Heart right ventricle (tissue), 16 donors: ENCODE measurements around the gene TNFAIP1. TPM values are rescaled to one million over a fixed set of nuclear protein-coding genes. Genes with fewer than 3 reads are reported as not detected.

ENCODE experiments used
- ATAC-seq, 8 donors: fragments of 200-7000 bp; cut with Tn5 transposase; one replicate each; pipeline ENCODE4 v1.9.1; 2020; ENCODE audit warnings: mild to moderate bottlenecking in 8 of 8, moderate library complexity in 8 of 8, moderate number of reproducible peaks in 1 of 8
- DNase-seq, 2 donors: peaks; one replicate each; pipeline ENCODE4 v3.0.0-alpha.2; 2020
- H3K27ac ChIP-seq, 10 donors: fragments of 200-600 bp; sonication (generic) in 2 of 10; one replicate each; pipeline versions ENCODE4 v1.5.0 to v1.8.0; 2020 to 2022; ENCODE audit warnings: mild to moderate bottlenecking in 3 of 10
- H3K27me3 ChIP-seq, 7 donors: fragments of 200-600 bp; one replicate each; pipeline ENCODE4 v1.8.0; 2021 to 2022; ENCODE audit warnings: mild to moderate bottlenecking in 2 of 7
- H3K36me3 ChIP-seq, 9 donors: fragments of 200-600 bp; sonication (generic) in 1 of 9; one replicate each; pipeline versions ENCODE4 v1.5.0 to v1.8.0; 2020 to 2022; ENCODE audit warnings: mild to moderate bottlenecking in 2 of 9
- H3K4me1 ChIP-seq, 9 donors: fragments of 200-600 bp; sonication (generic) in 1 of 9; one replicate each; pipeline versions ENCODE4 v1.5.0 to v1.8.0; 2020 to 2022; ENCODE audit warnings: mild to moderate bottlenecking in 4 of 9
- H3K4me3 ChIP-seq, 10 donors: fragments of 200-600 bp; sonication (generic) in 2 of 10; one replicate each; pipeline versions ENCODE4 v1.5.0 to v1.8.0; 2020 to 2022; ENCODE audit warnings: mild to moderate bottlenecking in 7 of 10, moderate library complexity in 2 of 10
- H3K9me3 ChIP-seq, 11 donors: fragments of 200-600 bp in 10 of 11; sonication (generic) in 2 of 11; one replicate each; pipeline versions ENCODE4 v1.5.0 to v1.8.0; 2013 to 2022; ENCODE audit warnings: mild to moderate bottlenecking in 2 of 11, control low read depth in 1 of 11, moderate library complexity in 1 of 11
- CTCF ChIP-seq, 9 donors: fragments of 200-600 bp; sonication (generic) in 2 of 9; IDR thresholded peaks; one replicate each; pipeline versions ENCODE4 v1.5.0 to v1.8.0; 2021 to 2022; ENCODE audit warnings: antibody characterized with exemption in 9 of 9, mild to moderate bottlenecking in 5 of 9, moderate library complexity in 1 of 9
- WGBS, 2 donors: extraction: QIAGEN DNeasy Blood & Tissue Kit; methylation state at CpG; one replicate each; pipeline ENCODE4 v1.1.7; 2013; ENCODE audit warnings: inconsistent platforms in 1 of 2; 5-methylcytosine and 5-hydroxymethylcytosine counted together
- intact Hi-C, 10 donors: fragments of 100-400 bp; cut with DNase I; formaldehyde crosslinking; loops; one replicate each; pipeline versions ENCODE4 v1.11.1 to v1.14.2; 2022
- polyA plus RNA-seq, 2 donors: library from polyadenylated mRNA; stranded (reverse); fragments of 200-250 nt; gene quantifications; one replicate each; pipeline ENCODE4 v1.2.3, GENCODE V29; 2013
- total RNA-seq, 10 donors: library from RNA; stranded (reverse); fragmentation: NEBNext Ultra II Directional in 3 of 10; extraction: Animal tissue kit (Norgen Biotek cat#: 25700) in 3 of 10; gene quantifications; one replicate each; pipeline versions ENCODE4 v1.2.1 to v1.2.4, GENCODE V29; 2021 to 2023
- donor health status: Arrhythmogenic right ventricular cardiomyopathy.
- donor health status: ischemic (EF 13 %, LVEDD 7.1; RV severe dilation, severe dysfunction).
- donor health status: healthy with polysubstance abuse.
- donor health status: DM: no; HTN: yes; CAD: no.
- donor health status: DM: no; HTN: no; CAD: no.
- donor health status: ischemic (EF 25% LVEDD 6.9; RV normal size, moderate dysfunction).
- donor health status: ischemic (EF 25% LVEDD 5.7; RV mildly dilated, moderate dysfunction).
- donor health status: healthy.
- donor health status: DM: yes; HTN: yes; CAD: no.
- donor health status: Ischemic cardiomyopathy.
- donor health status: ischemic (EF 35%, LVEDD 5.7; RV mildly dilated, moderate dysfunction).
- donor health status: nonischemic (EF 11% LVEDD 7.7; RV severe dilation, severe dysfunction).
- donor health status: DM: yes; HTN: yes; CAD: no.
- donor health status: PGD.
- donor health status: ischemic (EF 29% LVEDD 5.4; RV normal size, mild dysfunction).
- donor health status: nonischemic (EF 23%, LVEDD 6.1; RV moderate dilation, normal function).

Gene TNFAIP1
- total and polyA plus RNA-seq, 12 donors = 15.1 to 87.6 (median 43.2) TPM

GRCh38 chr17:28306954-28307401, 28.6 kb upstream of the TNFAIP1 start:
- H3K27me3 ChIP-seq = peaks cover 0 to 47% (median 28%) of the 10 kb centered on the region in 7 donors
- intact Hi-C loops = no loop called here
- H3K27ac ChIP-seq = no peak overlapping the region

GRCh38 chr17:28313841-28314240, 21.7 kb upstream of the TNFAIP1 start:
- TF ChIP-seq CTCF (IDR thresholded peaks at IDR 0.05) = no peak
- no peak for DNase-seq
- 86% methylated on average over 2 of the region's 2 CpGs for WGBS, 2 donors
- no peaks in the 10 kb centered on the region for H3K9me3 ChIP-seq
- H3K4me1 ChIP-seq = peaks cover 3 to 9% (median 7%) of the 10 kb centered on the region in 9 donors
- intact Hi-C loops = no loop called here
- peaks cover 0 to 6% (median 0%) of the 10 kb centered on the region in 7 donors for H3K27me3 ChIP-seq
- ATAC-seq = no peak
- H3K4me3 ChIP-seq = no peak overlapping the region
- no peak overlapping the region for H3K27ac ChIP-seq
- H3K36me3 ChIP-seq = no peaks in the 10 kb centered on the region

More at GRCh38 chr17:28306954-28307401, 28.6 kb upstream of the TNFAIP1 start:
- ATAC-seq (no peak), DNase-seq (no peak)
- no peaks in the 10 kb centered on the region for H3K4me1 ChIP-seq
- H3K4me3 ChIP-seq = no peak overlapping the region
- H3K9me3 ChIP-seq = no peaks in the 10 kb centered on the region
- H3K36me3 ChIP-seq = no peaks in the 10 kb centered on the region
- WGBS, 2 donors = 20 to 24% methylated on average over 38 of the region's 38 CpGs
- TF ChIP-seq CTCF (IDR thresholded peaks at IDR 0.05) = no peak

- ATAC-seq = no peak
- no peak for TF ChIP-seq CTCF (IDR thresholded peaks at IDR 0.05)
- 93 to 97% methylated on average over 4 of the region's 4 CpGs for WGBS, 2 donors
Observed at GRCh38 chr17:28315846-28316705, 19.5 kb upstream of the TNFAIP1 start.

GRCh38 chr17:28317099-28317965, 18.2 kb upstream of the TNFAIP1 start:
- intact Hi-C loops = no loop called here
- ATAC-seq (no peak), DNase-seq (no peak)
- no peak for TF ChIP-seq CTCF (IDR thresholded peaks at IDR 0.05)
- Histone ChIP-seq H3K4me1 (peaks cover 3 to 20% (median 16%) of the 10 kb centered on the region in 9 donors), H3K4me3 (no peak overlapping the region), H3K27ac (no peak overlapping the region), H3K9me3 (no peaks in the 10 kb centered on the region), H3K36me3 (no peaks in the 10 kb centered on the region), H3K27me3 (no peaks in the 10 kb centered on the region)
- 80% methylated on average over 21 of the region's 21 CpGs for WGBS, 2 donors

More at GRCh38 chr17:28315846-28316705, 19.5 kb upstream of the TNFAIP1 start:
- H3K27ac ChIP-seq = no peak overlapping the region
- intact Hi-C loops = no loop called here
- peaks cover 3 to 20% (median 16%) of the 10 kb centered on the region in 9 donors for H3K4me1 ChIP-seq
- H3K4me3 ChIP-seq = no peak overlapping the region
- no peak for DNase-seq
- H3K36me3 ChIP-seq = no peaks in the 10 kb centered on the region
- no peaks in the 10 kb centered on the region for H3K9me3 ChIP-seq
- no peaks in the 10 kb centered on the region for H3K27me3 ChIP-seq
